CD4-positive, alpha-beta T cell treated with Interleukin-6 at 100 ng/mL for 8 hours (primary cell): ENCODE measurements around the gene MS4A8.
"Not testable (repeated sequence)": the region's sequence is repeated elsewhere in the genome, so short reads cannot be mapped to it uniquely, and the experiment has no call there.

Experiments
- DNase-seq: peaks from one replicate; pipeline ENCODE4 v3.0.0-alpha.2; 2020; ENCODE audit warnings: mixed read lengths, low spot score

The MS4A8 gene

DNA sequence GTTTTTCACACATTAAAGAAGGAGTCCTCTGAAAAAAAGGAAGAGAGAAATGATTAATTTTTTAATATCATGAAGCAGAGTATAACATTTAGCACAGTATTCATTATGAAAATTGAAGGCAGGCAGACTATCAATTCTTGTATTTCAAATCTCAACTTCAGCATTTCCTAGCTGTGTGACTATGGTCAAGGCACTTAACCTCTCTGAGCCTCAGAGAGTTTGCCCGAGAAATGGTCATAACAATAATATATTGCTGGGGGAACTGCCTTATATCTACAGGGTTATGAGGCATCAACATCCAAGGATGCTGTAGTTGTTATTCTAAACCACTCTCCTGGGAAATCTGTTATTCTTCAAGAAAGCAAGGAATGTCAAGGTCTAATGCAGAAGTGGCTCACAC is 26.2 kb downstream of the MS4A8 start:
- DNase-seq: no peak

- DNase-seq: no peak
These were observed 32.2 kb downstream of the MS4A8 start for GRCh38 chr11:60731586-60731985.

DNA sequence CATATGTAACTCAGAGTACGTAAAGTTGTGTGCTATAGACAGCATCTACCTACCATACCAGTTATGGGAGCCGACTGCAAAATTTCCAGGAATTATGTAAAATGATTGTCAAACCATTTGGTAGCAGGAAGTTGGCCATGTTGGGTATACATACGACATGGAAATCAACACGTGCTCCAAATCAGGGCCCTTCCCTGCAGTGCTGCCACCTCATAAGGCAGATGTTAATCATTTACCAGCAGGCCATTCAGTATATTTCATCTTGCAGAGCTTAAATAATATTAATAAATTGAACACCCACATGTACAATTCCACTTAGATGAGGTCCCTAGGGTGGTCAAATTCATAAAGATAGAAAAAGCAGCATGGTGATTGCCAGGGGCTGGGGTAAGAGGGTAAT is 34.9 kb downstream of the MS4A8 start:
- no peak for DNase-seq

DNA sequence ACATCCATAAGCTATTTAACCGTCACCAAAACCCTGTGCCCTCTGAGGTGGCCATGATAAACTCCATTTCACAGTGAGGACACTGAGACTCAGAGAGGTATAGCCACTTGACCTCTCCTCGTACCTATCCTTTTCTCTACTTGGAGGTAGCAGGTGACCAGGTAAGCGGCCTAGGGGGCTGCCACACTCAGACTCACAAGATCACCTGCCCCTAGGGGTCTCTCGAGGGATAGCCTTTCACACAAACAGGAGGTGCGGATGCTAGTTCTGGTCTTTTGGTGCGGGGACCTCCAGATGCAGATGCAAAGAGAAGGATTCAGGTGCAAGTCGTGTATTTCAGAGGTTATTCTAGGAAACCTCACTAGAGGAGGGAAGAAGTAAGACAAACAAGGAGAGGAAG is 39.7 kb downstream of the MS4A8 start:
- DNase-seq: no peak

DNA sequence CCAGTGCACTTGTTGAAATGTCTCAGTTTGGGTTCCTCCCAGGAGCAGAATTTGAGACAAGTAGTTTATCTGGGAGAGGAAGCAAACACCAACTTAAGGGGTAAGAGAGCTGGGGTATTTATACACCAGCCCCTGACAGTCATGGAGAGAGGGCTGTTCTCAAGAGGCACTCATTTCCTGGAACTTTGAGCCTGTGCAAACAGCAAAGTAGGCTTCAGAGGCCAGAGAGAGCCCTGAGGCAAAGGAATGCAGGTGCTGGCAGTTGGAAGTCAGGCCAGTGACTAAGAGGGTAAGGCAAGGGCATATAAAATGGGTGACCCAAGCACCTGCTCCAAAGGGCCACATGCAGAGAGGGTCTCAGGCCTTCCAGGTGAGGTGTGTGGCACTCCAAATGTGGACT is 41.2 kb downstream of the MS4A8 start:
- DNase-seq: no peak

DNA sequence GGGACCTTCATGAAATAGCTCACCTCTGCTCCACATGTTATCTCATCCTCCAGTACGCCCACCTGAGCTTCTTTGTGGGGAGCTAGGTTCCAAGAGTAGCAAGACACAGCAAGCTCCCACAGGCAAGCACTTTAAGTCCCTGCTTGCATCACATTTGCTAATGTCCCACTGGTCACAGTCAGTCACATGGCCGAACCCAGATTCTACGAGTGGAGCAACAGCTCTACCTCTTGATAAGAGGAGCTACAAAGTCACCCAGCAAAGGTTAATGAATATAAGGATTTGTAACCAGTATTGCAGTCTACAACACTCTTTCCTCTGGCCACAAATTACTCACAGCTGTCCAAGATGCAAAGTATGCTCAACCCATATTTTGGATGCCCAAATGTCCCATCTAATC is 42.0 kb downstream of the MS4A8 start:
- DNase-seq: no peak

- DNase-seq: no peak
These were observed 43.6 kb downstream of the MS4A8 start for GRCh38 chr11:60743058-60743457.

GRCh38 chr11:60744114-60744513 is 44.7 kb downstream of the MS4A8 start:
- DNase-seq: no peak

DNA sequence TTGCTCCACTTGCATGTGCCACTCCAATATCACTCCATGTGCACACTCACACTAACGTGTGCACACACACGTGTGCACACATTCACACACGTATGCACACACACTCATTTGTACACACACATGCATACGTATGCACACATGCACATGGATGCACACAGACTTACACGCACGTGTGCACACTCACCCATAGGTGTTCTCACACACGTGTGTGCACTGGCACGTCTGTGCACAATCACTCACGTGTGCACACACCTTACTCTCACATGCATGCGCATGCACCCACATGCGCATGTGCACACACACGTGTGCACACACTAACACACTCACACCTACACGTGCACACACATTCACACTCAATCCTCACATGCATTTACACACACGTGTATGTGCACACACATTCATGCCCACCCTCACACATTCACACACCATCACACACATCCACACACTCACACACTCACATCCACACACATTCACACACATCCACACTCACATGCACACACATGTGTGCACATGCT is 48.0 kb downstream of the MS4A8 start:
- no peak for DNase-seq

DNA sequence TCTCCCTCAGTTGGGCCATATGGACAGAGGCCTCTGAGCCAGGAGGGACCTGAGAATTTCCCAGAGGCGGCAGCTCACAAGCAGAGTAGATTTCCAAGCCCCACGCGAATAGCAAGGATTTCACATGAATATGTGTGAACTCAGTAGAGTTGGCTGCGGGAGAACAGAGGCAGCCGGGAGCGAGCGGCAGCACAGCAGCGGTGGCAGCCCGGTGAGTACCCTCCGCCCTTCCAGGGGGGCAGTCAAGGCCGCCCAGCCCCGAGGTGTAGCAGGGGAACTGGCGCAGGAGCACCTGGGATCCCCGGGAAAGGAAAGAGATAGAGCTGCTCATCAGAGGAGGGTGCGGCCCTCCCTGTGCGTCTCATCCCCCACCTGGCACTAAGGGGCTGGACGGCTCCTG is 48.8 kb downstream of the MS4A8 start:
- DNase-seq: no peak

GRCh38 chr11:60748821-60749220 is 49.4 kb downstream of the MS4A8 start:
- no peak for DNase-seq

DNA sequence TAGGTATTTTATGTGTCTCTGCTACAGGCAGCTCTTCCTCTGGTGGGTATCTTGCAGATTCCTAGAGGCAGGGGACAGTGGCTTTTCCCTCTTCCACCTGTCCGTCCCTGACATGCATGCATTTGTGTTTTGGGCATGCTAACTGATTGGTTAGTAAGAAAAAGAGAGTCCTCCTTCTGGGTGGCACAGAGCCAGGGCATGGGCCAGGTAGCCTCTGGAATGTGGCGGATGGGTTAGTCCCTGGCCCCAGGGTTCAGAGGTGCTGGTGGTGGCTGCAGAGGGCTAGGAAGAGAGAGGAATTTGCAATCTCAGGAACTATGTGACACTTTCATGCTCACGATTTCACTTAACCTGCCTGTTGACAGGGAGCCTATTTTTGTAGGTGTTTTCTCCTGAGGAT is 51.5 kb downstream of the MS4A8 start:
- DNase-seq: no peak

DNA sequence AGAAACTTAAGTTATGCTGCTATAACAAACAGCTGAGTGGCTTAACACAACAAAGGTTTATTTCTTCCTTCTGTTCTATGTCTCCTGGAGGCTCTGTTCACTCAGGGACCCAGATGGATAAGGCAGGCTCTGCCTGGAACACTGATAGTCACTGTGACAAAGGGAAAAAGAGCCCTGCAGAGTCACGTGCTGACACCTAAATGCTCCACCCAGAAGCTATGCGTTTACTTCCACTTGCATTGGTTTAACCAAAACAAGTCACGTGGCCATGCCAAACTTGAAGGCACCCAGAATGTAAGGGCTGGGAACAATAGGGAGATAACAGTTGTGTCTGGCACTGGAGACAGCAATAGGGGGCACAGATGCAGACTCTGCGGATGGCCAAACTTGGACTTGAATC is 53.9 kb downstream of the MS4A8 start:
- DNase-seq: no peak

- DNase-seq: no peak
These were observed 55.5 kb downstream of the MS4A8 start for GRCh38 chr11:60754887-60755286.

- no peak for DNase-seq
These were observed 57.1 kb downstream of the MS4A8 start, which contains the start of gene MS4A15 for GRCh38 chr11:60756307-60757032. MS4A15 (plus strand) TSS chr11:60756867; CDS start chr11:60763734, 6,867 bp downstream.

- DNase-seq: no peak
These were observed 57.9 kb downstream of the MS4A8 start for GRCh38 chr11:60757231-60757800.

- not testable (repeated sequence) for DNase-seq
These were observed 59.3 kb downstream of the MS4A8 start for GRCh38 chr11:60758671-60759070.

- not testable (repeated sequence) for DNase-seq
These were observed 60.2 kb downstream of the MS4A8 start for GRCh38 chr11:60759438-60760225.

GRCh38 chr11:60761436-60762190 is 62.2 kb downstream of the MS4A8 start:
- DNase-seq: no peak

DNA sequence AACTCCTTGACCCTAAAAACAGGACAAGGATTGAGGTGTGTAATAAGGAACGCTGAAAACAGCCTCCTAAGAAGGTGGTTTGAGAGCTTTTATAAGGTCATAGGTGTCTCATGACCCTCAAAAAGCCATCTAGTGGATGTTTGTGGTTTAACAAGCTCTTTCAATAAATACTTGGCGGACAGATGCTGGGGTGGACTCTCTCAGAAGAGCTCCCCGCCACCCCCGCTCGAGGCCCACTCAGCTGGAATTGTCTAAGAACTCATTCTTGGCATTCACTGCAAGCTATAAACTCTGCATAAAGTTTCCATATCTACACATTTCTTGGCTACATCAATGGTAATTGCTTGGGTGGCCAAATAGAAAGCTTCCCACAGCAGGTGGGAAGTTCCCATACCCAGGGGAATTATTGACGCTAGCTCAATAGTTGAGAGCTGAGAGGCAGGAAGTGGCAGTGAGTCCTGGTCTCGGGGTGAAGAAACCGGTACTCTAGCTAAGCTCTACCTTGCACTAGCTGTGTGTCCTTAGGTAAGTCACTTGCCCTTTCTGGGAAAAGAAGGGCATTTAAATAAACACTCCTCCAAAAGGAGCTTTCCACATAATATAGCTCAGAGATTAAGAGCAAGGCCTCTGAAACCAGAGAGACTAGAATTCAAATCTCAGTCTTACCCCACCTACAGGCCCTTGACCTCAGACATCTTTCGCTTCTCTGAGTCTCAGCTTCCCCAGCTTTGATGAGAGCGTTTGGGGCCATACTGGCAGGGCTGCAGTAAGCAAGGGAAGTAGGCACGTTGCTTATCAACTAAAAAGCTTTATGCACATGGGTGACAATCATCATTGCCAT is 63.7 kb downstream of the MS4A8 start:
- no peak for DNase-seq

DNA sequence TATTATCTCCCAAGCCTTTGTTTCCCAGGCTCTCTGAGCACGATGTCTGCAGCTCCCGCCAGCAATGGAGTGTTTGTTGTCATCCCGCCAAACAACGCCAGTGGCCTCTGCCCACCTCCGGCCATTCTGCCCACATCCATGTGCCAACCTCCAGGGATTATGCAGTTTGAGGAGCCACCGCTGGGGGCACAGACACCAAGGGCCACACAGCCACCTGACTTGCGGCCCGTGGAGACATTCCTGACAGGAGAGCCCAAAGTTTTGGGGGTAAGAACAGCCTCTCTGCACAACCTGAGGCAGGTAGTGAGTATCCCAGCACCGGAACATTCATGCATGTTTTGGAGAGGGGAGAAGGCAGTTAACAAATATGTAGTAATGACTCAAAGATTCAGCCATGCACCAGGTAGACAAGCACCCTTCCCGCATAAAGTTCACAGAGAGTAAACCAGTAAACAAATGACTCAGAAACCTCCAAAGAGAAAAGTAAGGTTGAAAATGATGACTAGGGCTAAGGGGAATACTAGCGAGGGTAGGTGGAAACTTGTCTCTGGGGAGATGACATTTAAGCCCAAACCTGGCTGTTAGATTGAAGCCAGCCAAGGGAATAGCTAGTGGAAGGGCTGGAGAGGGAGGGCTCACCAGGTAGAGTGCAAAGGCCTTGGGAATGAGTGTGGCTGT is 64.4 kb downstream of the MS4A8 start:
- no peak for DNase-seq
